ENCODE data around the gene IL1RL1.
A peak's percentile ranks its signal among the peaks of the same experiment; 100 is the strongest.

DNA sequence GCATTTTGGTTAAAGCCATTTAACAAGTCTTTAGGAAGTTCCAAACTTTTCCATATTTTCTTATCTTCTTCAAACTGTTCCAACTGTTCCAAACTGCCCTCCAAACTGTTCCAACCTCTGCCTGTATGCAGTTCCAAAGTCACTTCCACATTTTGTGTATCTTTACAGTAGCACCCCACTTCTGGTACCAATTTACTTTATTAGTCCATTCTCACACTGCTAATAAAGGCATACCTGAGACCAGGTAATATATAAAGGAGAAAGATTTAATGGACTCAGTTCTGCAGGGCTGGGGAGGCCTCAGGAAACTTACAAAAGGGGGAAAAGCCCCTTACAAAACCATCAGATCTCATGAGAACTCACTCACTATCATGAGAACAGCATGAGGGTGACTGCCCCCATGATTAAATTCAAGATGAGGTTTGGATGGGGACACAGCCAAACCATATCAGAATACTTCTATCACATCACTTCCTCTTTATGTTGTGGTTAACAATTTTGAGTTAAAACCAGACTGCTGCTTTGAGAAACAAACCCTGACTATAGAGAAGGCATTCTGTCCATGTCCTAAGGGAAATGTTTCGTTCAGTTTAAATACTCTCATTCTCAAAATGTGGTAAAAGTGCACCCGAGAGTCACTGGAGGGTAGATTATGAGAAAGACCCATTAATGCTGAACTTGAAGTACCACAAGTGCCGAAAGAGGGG lies 55.2 kb downstream of the IL1RL1 start:
- TF ChIP-seq POLR2A (IDR thresholded peaks at IDR 0.05; ENCODE audit: extremely low read depth, insufficient read length) (no peak), MYC (IDR thresholded peaks at IDR 0.05; ENCODE audit: low read depth, low read length) (no peak)
- TF ChIP-seq, protein P1, sequence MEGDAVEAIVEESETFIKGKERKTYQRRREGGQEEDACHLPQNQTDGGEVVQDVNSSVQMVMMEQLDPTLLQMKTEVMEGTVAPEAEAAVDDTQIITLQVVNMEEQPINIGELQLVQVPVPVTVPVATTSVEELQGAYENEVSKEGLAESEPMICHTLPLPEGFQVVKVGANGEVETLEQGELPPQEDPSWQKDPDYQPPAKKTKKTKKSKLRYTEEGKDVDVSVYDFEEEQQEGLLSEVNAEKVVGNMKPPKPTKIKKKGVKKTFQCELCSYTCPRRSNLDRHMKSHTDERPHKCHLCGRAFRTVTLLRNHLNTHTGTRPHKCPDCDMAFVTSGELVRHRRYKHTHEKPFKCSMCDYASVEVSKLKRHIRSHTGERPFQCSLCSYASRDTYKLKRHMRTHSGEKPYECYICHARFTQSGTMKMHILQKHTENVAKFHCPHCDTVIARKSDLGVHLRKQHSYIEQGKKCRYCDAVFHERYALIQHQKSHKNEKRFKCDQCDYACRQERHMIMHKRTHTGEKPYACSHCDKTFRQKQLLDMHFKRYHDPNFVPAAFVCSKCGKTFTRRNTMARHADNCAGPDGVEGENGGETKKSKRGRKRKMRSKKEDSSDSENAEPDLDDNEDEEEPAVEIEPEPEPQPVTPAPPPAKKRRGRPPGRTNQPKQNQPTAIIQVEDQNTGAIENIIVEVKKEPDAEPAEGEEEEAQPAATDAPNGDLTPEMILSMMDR (IDR thresholded peaks at IDR 0.05; ENCODE audit: low read depth, low read length): peak; percentile 1
- TF ChIP-seq, protein P2, sequence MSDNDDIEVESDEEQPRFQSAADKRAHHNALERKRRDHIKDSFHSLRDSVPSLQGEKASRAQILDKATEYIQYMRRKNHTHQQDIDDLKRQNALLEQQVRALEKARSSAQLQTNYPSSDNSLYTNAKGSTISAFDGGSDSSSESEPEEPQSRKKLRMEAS (IDR thresholded peaks at IDR 0.05; ENCODE audit: low read depth, low read length): no peak
